NCI-H2029 treated with DMSO at 0.1 percent for 48 hours (cell line): ENCODE results near the gene STK17B.

Experiments used
- DNase-seq: peaks from one replicate; lab custom pipeline; 2025; lab: John Stamatoyannopoulos, UW

STK17B gene

GRCh38 chr2:196155575-196155974 lies 15.8 kb downstream of the STK17B start:
- no peak for DNase-seq

GRCh38 chr2:196153480-196153879 lies 17.9 kb downstream of the STK17B start:
- no peak for DNase-seq

- no peak for DNase-seq
Observed at GRCh38 chr2:196149948-196150347, 21.4 kb downstream of the STK17B start.

GRCh38 chr2:196148736-196149135 lies 22.6 kb downstream of the STK17B start:
- no peak for DNase-seq

GRCh38 chr2:196145256-196145655 lies 26.1 kb downstream of the STK17B start:
- DNase-seq: no peak

- no peak for DNase-seq
Observed at GRCh38 chr2:196144513-196145126, 26.8 kb downstream of the STK17B start.

GRCh38 chr2:196143730-196144131 lies 27.6 kb downstream of the STK17B start:
- DNase-seq: no peak

GRCh38 chr2:196142825-196143224 lies 28.6 kb downstream of the STK17B start:
- DNase-seq: no peak

- no peak for DNase-seq
Observed at GRCh38 chr2:196140213-196140612, 31.2 kb downstream of the STK17B start.

GRCh38 chr2:196137271-196137670 lies 34.1 kb downstream of the STK17B start:
- DNase-seq: no peak

GRCh38 chr2:196136151-196136550 lies 35.2 kb downstream of the STK17B start:
- no peak for DNase-seq

- DNase-seq: no peak
Observed at GRCh38 chr2:196131949-196132925, 39.1 kb downstream of the STK17B start.

- DNase-seq: no peak
Observed at GRCh38 chr2:196131384-196131937, 39.9 kb downstream of the STK17B start.

- DNase-seq: no peak
Observed at GRCh38 chr2:196130039-196130825, 41.1 kb downstream of the STK17B start.

GRCh38 chr2:196128749-196129148 lies 42.6 kb downstream of the STK17B start:
- no peak for DNase-seq

- DNase-seq: no peak
Observed at GRCh38 chr2:196125596-196125995, 45.8 kb downstream of the STK17B start.

GRCh38 chr2:196123679-196124373 lies 47.6 kb downstream of the STK17B start:
- DNase-seq: no peak

GRCh38 chr2:196119926-196120325 lies 51.5 kb downstream of the STK17B start:
- no peak for DNase-seq

- no peak for DNase-seq
Observed at GRCh38 chr2:196117214-196117705, 54.1 kb downstream of the STK17B start.

- no peak for DNase-seq
Observed at GRCh38 chr2:196113061-196113974, 58.1 kb downstream of the STK17B start.
